ENCODE results near the gene IGFALS.

The IGFALS gene

DNA sequence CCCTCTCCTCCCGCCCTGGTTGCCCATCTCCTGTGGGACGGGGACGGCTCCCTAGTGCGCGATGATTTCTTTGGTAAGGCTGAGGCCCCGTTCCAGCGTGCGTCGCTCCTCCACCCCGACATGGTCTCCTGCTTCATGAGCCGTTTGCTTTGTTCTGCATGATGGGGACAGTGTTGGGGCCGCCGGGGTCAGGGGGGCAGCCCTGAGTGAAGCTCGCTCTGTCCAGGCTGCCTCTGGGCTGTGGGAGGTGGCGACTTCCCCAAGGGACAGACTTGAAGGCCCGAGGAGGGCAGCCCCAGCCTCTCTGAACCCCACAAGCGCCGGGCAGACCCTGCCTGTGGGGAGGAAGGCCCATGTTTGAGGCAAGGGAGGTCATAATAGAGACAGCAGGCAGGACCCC, 34.6 kb downstream of the IGFALS start:
- Histone ChIP-seq H3K27me3 (ENCODE audit: low read length) (no peaks in the 10 kb centered on the region), H3K36me3 (ENCODE audit: low read length) (no peaks in the 10 kb centered on the region), H4K20me1 (ENCODE audit: low read depth, low read length) (no peaks in the 10 kb centered on the region), H3K9ac (ENCODE audit: low read length) (no peak overlapping the region), H3K9me3 (ENCODE audit: insufficient read depth, low read length) (no peaks in the 10 kb centered on the region), H3K79me2 (ENCODE audit: insufficient read depth, low read length) (no peaks in the 10 kb centered on the region), H3K27ac (ENCODE audit: low read depth, low read length) (no peak overlapping the region), H2AFZ (ENCODE audit: low read depth, low read length, severe bottlenecking) (no peak overlapping the region), H3K9me2 (replicated peaks; ENCODE audit: insufficient read depth, low read length) (no peaks in the 10 kb centered on the region), H3F3A (ENCODE audit: insufficient read depth) (no peaks in the 10 kb centered on the region), H3K4me3 (ENCODE audit: insufficient read depth, low read length, poor library complexity, severe bottlenecking) (no peak overlapping the region), H3K4me2 (ENCODE audit: low read depth, low read length, poor library complexity, severe bottlenecking) (no peak overlapping the region)
- TF ChIP-seq EZH2phosphoT487 (conservative IDR thresholded peaks at IDR 0.05; ENCODE audit: low read length) = no peak
- TF ChIP-seq, protein P1, sequence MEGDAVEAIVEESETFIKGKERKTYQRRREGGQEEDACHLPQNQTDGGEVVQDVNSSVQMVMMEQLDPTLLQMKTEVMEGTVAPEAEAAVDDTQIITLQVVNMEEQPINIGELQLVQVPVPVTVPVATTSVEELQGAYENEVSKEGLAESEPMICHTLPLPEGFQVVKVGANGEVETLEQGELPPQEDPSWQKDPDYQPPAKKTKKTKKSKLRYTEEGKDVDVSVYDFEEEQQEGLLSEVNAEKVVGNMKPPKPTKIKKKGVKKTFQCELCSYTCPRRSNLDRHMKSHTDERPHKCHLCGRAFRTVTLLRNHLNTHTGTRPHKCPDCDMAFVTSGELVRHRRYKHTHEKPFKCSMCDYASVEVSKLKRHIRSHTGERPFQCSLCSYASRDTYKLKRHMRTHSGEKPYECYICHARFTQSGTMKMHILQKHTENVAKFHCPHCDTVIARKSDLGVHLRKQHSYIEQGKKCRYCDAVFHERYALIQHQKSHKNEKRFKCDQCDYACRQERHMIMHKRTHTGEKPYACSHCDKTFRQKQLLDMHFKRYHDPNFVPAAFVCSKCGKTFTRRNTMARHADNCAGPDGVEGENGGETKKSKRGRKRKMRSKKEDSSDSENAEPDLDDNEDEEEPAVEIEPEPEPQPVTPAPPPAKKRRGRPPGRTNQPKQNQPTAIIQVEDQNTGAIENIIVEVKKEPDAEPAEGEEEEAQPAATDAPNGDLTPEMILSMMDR (IDR thresholded peaks at IDR 0.05; ENCODE audit: insufficient read depth, low read length, poor library complexity, severe bottlenecking) = no peak

DNA sequence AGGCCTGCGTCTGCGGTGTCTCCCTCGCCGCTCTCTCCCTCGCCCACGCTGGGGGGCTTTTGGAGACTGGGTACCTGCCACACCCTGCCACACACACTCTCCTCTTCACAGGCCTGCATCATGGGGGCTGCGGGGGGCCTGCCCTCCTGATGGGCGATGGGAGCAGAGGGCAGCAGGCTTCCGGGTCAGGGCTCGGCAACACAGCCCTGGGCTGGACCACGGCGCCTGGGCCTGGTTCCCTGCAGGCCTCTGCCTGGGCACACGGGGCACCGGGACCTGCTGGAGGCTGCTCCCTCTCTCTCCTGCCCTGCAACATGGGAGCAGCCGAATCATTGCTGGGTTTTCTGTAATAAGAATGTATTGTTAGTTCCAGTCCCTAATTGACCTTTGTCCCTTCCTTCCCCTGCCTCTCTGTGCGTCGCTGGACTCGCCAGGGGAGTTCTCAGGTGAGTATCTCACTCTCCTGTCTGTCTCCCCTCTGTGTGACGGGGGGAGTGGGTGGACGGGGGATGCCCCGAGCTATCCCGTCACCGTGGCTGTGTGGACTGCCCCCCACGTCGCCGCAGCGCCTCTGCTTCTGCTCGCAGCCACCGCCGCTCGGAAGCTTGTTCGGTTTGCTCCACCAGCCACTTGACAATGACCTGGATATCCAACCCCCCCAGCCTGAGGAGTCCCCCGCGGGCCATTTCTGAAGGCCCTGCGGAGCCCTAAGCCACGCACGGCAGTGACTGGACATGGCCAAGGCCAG, 35.6 kb downstream of the IGFALS start:
- H3K4me3 ChIP-seq (ENCODE audit: insufficient read depth, low read length, poor library complexity, severe bottlenecking) = no peak overlapping the region
- TF ChIP-seq, protein P1 (IDR thresholded peaks at IDR 0.05; ENCODE audit: insufficient read depth, low read length, poor library complexity, severe bottlenecking) = no peak
- TF ChIP-seq EZH2phosphoT487 (conservative IDR thresholded peaks at IDR 0.05; ENCODE audit: low read length) = no peak
- no peak overlapping the region for H3K27ac ChIP-seq (ENCODE audit: low read depth, low read length)
- H4K20me1 ChIP-seq (ENCODE audit: low read depth, low read length) = no peaks in the 10 kb centered on the region
- no peaks in the 10 kb centered on the region for H3K9me2 ChIP-seq (replicated peaks; ENCODE audit: insufficient read depth, low read length)
- H3K36me3 ChIP-seq (ENCODE audit: low read length) = no peaks in the 10 kb centered on the region
- no peak overlapping the region for H3K9ac ChIP-seq (ENCODE audit: low read length)
- H3K79me2 ChIP-seq (ENCODE audit: insufficient read depth, low read length) = no peaks in the 10 kb centered on the region
- H3K4me2 ChIP-seq (ENCODE audit: low read depth, low read length, poor library complexity, severe bottlenecking) = no peak overlapping the region
- no peaks in the 10 kb centered on the region for H3K27me3 ChIP-seq (ENCODE audit: low read length)
- no peaks in the 10 kb centered on the region for H3F3A ChIP-seq (ENCODE audit: insufficient read depth)
- H2AFZ ChIP-seq (ENCODE audit: low read depth, low read length, severe bottlenecking) = no peak overlapping the region
- H3K9me3 ChIP-seq (ENCODE audit: insufficient read depth, low read length) = no peaks in the 10 kb centered on the region

DNA sequence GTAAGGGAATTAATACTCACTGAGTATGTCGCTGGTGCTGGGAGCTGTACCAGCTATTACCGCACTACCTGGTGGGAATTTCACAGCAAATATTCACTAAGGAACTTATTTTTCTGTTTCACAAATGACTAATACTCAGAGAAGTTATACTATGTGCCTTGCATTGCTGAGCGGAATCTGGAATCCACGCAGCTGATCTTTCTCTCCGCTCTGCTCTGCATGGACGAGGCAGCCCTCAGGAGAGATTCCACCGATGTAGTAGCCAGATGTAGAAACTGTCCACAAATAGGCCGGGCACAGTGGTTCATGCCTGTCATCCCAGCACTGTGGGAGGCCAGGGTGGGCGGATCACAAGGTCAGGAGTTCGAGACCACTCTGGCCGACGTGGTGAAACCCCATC, 39.3 kb downstream of the IGFALS start:
- Histone ChIP-seq H4K20me1 (ENCODE audit: low read depth, low read length) (no peaks in the 10 kb centered on the region), H3K4me2 (ENCODE audit: low read depth, low read length, poor library complexity, severe bottlenecking) (no peak overlapping the region), H3K36me3 (ENCODE audit: low read length) (no peaks in the 10 kb centered on the region), H3K9ac (ENCODE audit: low read length) (no peak overlapping the region), H3F3A (ENCODE audit: insufficient read depth) (no peaks in the 10 kb centered on the region), H3K79me2 (ENCODE audit: insufficient read depth, low read length) (no peaks in the 10 kb centered on the region), H3K27me3 (ENCODE audit: low read length) (no peaks in the 10 kb centered on the region), H3K27ac (ENCODE audit: low read depth, low read length) (no peak overlapping the region), H3K9me3 (ENCODE audit: insufficient read depth, low read length) (no peaks in the 10 kb centered on the region), H3K4me3 (ENCODE audit: insufficient read depth, low read length, poor library complexity, severe bottlenecking) (no peak overlapping the region), H3K9me2 (replicated peaks; ENCODE audit: insufficient read depth, low read length) (no peaks in the 10 kb centered on the region), H2AFZ (ENCODE audit: low read depth, low read length, severe bottlenecking) (no peak overlapping the region)
- TF ChIP-seq, protein P1 (IDR thresholded peaks at IDR 0.05; ENCODE audit: insufficient read depth, low read length, poor library complexity, severe bottlenecking) = no peak
- no peak for TF ChIP-seq EZH2phosphoT487 (conservative IDR thresholded peaks at IDR 0.05; ENCODE audit: low read length)
